ENCODE measurements around the gene CALML3. TPM values are rescaled to one million over a fixed set of nuclear protein-coding genes. Genes with fewer than 3 reads are reported as not detected.

The CALML3 gene
- total RNA-seq, 3 donors from 2014 or later (not counting 1 experiment from before 2014, with no cell fraction given), result not detected

DNA sequence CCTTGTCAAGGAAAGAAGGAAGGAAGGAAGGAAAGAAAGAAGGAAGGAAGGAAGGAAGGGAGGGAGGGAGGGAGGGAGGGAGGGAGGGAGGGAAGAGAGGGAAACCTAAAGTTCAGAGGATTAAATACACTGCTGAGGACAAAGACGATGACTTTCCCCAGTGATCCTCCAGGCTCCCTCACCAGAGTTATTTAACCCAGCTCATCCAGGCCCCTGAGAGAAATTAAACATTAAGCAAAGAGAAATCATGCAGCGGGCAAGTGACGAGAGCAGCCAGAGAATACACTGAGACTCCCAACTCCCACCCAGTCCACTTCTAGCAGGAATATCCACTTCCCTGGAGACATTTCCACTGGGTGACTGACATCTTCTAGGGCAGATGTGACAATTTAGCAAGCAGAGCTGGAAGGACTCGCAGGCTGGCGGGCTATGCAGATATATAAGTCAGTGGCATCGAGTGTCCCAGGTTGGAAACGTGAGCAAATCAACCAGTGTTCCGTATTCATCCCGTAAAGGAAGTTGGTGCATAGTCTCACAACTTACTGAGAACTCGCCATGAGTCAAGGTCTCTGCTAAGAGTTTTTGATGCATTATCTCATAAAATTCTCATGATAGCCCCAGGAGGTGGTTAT lies 48.7 kb downstream of the CALML3 start:
- ATAC-seq, result no peak

DNA sequence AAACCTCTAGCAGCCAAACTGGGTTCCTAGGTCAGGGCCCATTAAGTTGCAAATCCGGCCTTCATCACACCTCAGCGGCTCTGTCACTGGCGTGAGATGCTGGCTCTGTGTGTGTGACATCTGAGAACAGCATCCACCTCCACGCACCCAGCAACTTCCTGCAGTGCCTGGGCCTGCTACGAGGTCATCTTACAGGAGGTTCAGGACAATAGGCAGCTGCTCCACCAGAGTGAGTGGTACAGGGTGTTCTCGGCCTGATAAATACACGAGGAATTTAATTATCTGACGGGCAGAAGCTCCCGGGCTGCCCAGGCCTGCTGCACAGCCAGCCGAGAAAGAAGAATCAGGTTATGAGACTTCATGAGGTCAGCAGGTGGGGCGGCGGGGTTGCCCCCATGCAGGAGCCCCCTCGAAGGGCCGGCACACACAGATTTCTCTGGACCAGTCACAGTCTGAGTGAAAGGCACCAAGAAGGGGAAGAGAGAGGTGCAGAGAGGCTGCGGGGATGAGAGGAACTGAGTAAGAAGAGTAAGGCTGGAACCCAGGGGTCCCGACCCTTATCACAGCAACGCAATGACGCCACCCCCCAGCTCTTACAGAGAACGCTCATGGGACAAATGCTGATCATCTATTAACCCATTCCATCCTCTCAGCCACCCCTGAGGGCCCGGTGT lies 49.3 kb downstream of the CALML3 start:
- ATAC-seq (no peak), DNase-seq (no peak)
- H3K4me1 ChIP-seq (ENCODE audit: control insufficient read depth, insufficient read depth, low read length), result no peaks in the 10 kb centered on the region
- H3K36me3 Mint-ChIP-seq, result no peaks in the 10 kb centered on the region
- no peak overlapping the region for H3K4me3 Mint-ChIP-seq
- H3K27me3 ChIP-seq (ENCODE audit: control insufficient read depth, insufficient read depth, low read length), result no peaks in the 10 kb centered on the region
- WGBS (ENCODE audit: insufficient coverage), result 86% methylated on average over 20 of the region's 20 CpGs
- no peaks in the 10 kb centered on the region for H3K9me3 Mint-ChIP-seq
- intact Hi-C loops (cut with micrococcal nuclease), result no loop called here
- no peaks in the 10 kb centered on the region for H3K27me3 Mint-ChIP-seq (ENCODE audit: low read depth in 2 of 2)
- peaks cover 0 to 3% of the 10 kb centered on the region in 2 donors for H3K4me1 Mint-ChIP-seq
- no peak overlapping the region for H3K4me3 ChIP-seq (ENCODE audit: low read length)
- no peak overlapping the region for H3K27ac Mint-ChIP-seq
- no peaks in the 10 kb centered on the region for H3K36me3 ChIP-seq (ENCODE audit: control insufficient read depth, insufficient read depth, low read length)
- no peak overlapping the region for H3K27ac ChIP-seq (ENCODE audit: low read length)
- H3K9me3 ChIP-seq (ENCODE audit: control insufficient read depth, insufficient read depth, low read length), result no peaks in the 10 kb centered on the region
- TF ChIP-seq, protein P1, sequence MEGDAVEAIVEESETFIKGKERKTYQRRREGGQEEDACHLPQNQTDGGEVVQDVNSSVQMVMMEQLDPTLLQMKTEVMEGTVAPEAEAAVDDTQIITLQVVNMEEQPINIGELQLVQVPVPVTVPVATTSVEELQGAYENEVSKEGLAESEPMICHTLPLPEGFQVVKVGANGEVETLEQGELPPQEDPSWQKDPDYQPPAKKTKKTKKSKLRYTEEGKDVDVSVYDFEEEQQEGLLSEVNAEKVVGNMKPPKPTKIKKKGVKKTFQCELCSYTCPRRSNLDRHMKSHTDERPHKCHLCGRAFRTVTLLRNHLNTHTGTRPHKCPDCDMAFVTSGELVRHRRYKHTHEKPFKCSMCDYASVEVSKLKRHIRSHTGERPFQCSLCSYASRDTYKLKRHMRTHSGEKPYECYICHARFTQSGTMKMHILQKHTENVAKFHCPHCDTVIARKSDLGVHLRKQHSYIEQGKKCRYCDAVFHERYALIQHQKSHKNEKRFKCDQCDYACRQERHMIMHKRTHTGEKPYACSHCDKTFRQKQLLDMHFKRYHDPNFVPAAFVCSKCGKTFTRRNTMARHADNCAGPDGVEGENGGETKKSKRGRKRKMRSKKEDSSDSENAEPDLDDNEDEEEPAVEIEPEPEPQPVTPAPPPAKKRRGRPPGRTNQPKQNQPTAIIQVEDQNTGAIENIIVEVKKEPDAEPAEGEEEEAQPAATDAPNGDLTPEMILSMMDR (IDR thresholded peaks at IDR 0.05), result no peak

More for the DNA sequence above, 48.7 kb downstream of the CALML3 start:
- Mint-ChIP-seq H3K27me3 (ENCODE audit: low read depth in 2 of 2) (no peaks in the 10 kb centered on the region), H3K4me3 (no peak overlapping the region), H3K9me3 (no peaks in the 10 kb centered on the region), H3K27ac (no peak overlapping the region), H3K4me1 (peaks cover 0 to 8% of the 10 kb centered on the region in 2 donors), H3K36me3 (no peaks in the 10 kb centered on the region)
- no peaks in the 10 kb centered on the region for H3K36me3 ChIP-seq (ENCODE audit: control insufficient read depth, insufficient read depth, low read length)
- H3K4me3 ChIP-seq (ENCODE audit: low read length), result no peak overlapping the region
- H3K27me3 ChIP-seq (ENCODE audit: control insufficient read depth, insufficient read depth, low read length), result no peaks in the 10 kb centered on the region
- WGBS (ENCODE audit: insufficient coverage), result 92% methylated on average over 10 of the region's 10 CpGs
- TF ChIP-seq, protein P1 (IDR thresholded peaks at IDR 0.05), result no peak
- intact Hi-C loops (cut with micrococcal nuclease), result no loop called here
- H3K27ac ChIP-seq (ENCODE audit: low read length), result no peak overlapping the region
- H3K4me1 ChIP-seq (ENCODE audit: control insufficient read depth, insufficient read depth, low read length), result no peaks in the 10 kb centered on the region
- H3K9me3 ChIP-seq (ENCODE audit: control insufficient read depth, insufficient read depth, low read length), result no peaks in the 10 kb centered on the region
- no peak for DNase-seq

DNA sequence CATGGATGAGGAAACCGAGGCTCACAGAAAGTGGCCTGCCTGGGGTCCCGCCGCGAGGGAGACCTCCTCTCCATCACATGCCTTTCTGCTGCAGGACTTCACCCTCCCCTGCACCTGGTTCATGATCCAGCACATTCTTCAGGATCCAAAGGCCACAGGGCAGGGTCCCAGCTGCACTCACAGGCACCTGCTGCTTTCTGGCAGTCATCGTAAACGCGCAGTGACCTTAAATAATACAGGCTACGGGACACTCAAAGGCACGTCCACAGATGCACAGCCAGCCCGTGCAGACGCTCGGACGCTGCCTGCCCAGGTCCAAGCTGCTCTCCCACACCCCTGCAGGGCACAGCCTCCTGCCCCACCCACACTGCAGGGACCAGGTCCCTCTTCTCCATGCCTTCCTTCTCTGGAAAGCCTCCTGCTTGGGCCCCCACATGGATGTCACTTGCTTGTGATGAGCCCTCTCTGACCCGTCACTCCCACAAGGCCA lies 49.9 kb downstream of the CALML3 start:
- Mint-ChIP-seq H3K36me3 (no peaks in the 10 kb centered on the region), H3K4me1 (no peaks in the 10 kb centered on the region), H3K9me3 (no peaks in the 10 kb centered on the region), H3K27ac (no peak overlapping the region), H3K27me3 (ENCODE audit: low read depth in 2 of 2) (no peaks in the 10 kb centered on the region), H3K4me3 (no peak overlapping the region)
- no peak overlapping the region for H3K27ac ChIP-seq (ENCODE audit: low read length)
- intact Hi-C loops (cut with micrococcal nuclease), result no loop called here
- H3K9me3 ChIP-seq (ENCODE audit: control insufficient read depth, insufficient read depth, low read length), result no peaks in the 10 kb centered on the region
- 96% methylated on average over 14 of the region's 14 CpGs for WGBS (ENCODE audit: insufficient coverage)
- TF ChIP-seq, protein P1 (IDR thresholded peaks at IDR 0.05), result no peak
- DNase-seq (no peak), ATAC-seq (no peak)
- H3K27me3 ChIP-seq (ENCODE audit: control insufficient read depth, insufficient read depth, low read length), result no peaks in the 10 kb centered on the region
- H3K4me1 ChIP-seq (ENCODE audit: control insufficient read depth, insufficient read depth, low read length), result no peaks in the 10 kb centered on the region
- no peaks in the 10 kb centered on the region for H3K36me3 ChIP-seq (ENCODE audit: control insufficient read depth, insufficient read depth, low read length)
- no peak overlapping the region for H3K4me3 ChIP-seq (ENCODE audit: low read length)
